CD14-positive monocyte (primary cell): ENCODE data around the gene SNX1. TPM values are rescaled to one million over a fixed set of nuclear protein-coding genes. Genes with fewer than 3 reads are reported as not detected.

Source experiments
- DNase-seq, 3 donors: peaks; one replicate each; pipeline ENCODE4 v3.0.0-alpha.2; 2011 to 2022
- H2AFZ ChIP-seq: 2 replicates; pipeline ENCODE4 v1.6.0; 2012; ENCODE audit warnings: mild to moderate bottlenecking, low read depth, low read length, inconsistent platforms; ENCODE audit not compliant: insufficient read depth, poor library complexity, severe bottlenecking
- H3K27ac ChIP-seq, 2 donors: 1 replicate in 1 of 2; 2 replicates in 1 of 2; pipeline ENCODE4 v1.5.1; 2012 to 2013; ENCODE audit warnings: low read length in 2 of 2, control low read depth in 1 of 2, inconsistent platforms in 1 of 2, low read depth in 1 of 2, mild to moderate bottlenecking in 1 of 2
- H3K27me3 ChIP-seq, 2 donors: one replicate each; pipeline versions ENCODE4 v1.6.0 to v1.6.1; 2011 to 2013; ENCODE audit warnings: low read length in 2 of 2; ENCODE audit not compliant: control insufficient read depth in 2 of 2, insufficient read depth in 2 of 2
- H3K36me3 ChIP-seq, 2 donors: replicated peaks in 1 of 2; 1 replicate in 1 of 2; 2 replicates in 1 of 2; pipeline versions ENCODE4 v1.5.1 to v1.6.1; 2012 to 2013; ENCODE audit warnings: low read length in 2 of 2, control low read depth in 1 of 2, inconsistent platforms in 1 of 2, mild to moderate bottlenecking in 1 of 2; ENCODE audit not compliant: insufficient read depth in 2 of 2, control insufficient read depth in 1 of 2
- H3K4me1 ChIP-seq, 2 donors: 1 replicate in 1 of 2; 2 replicates in 1 of 2; pipeline versions ENCODE4 v1.5.1 to v1.6.1; 2012 to 2013; ENCODE audit warnings: low read length in 2 of 2, control low read depth in 1 of 2, inconsistent platforms in 1 of 2, mild to moderate bottlenecking in 1 of 2, moderate library complexity in 1 of 2; ENCODE audit not compliant: insufficient read depth in 2 of 2, control insufficient read depth in 1 of 2
- H3K4me2 ChIP-seq: replicated peaks from 2 replicates; pipeline ENCODE3; 2012; ENCODE audit warnings: low read length, moderate library complexity, mild to moderate bottlenecking; ENCODE audit not compliant: poor library complexity, severe bottlenecking; ENCODE audit errors: extremely low read depth
- H3K4me3 ChIP-seq, 3 experiments: fragments of 200-600 bp in 1 of 3; sonication (generic) in 1 of 3; replicated peaks in 1 of 3; 1 replicate in 2 of 3; 2 replicates in 1 of 3; pipeline ENCODE4 v1.5.1; 2011 to 2013; ENCODE audit warnings: low read length in 3 of 3, mild to moderate bottlenecking in 3 of 3, control low read depth in 2 of 3, low read depth in 2 of 3, inconsistent platforms in 1 of 3, moderate library complexity in 1 of 3
- H3K79me2 ChIP-seq: 2 replicates; pipeline ENCODE4 v1.6.0; 2012; ENCODE audit warnings: mild to moderate bottlenecking, control low read depth, inconsistent platforms, low read length, moderate library complexity; ENCODE audit not compliant: insufficient read depth
- H3K9ac ChIP-seq: 2 replicates; pipeline ENCODE4 v1.6.0; 2017; ENCODE audit warnings: low read length, mild to moderate bottlenecking; ENCODE audit not compliant: insufficient read depth, poor library complexity, severe bottlenecking
- H3K9me3 ChIP-seq, 2 donors: replicated peaks in 1 of 2; 1 replicate in 1 of 2; 2 replicates in 1 of 2; pipeline versions ENCODE4 v1.5.1 to v1.6.1; 2012 to 2013; ENCODE audit warnings: low read length in 2 of 2, control low read depth in 1 of 2; ENCODE audit not compliant: control insufficient read depth in 1 of 2, insufficient read depth in 1 of 2
- H4K20me1 ChIP-seq: 2 replicates; pipeline ENCODE4 v1.6.0; 2012; ENCODE audit warnings: mild to moderate bottlenecking, low read length, control low read depth, moderate library complexity; ENCODE audit not compliant: insufficient read depth
- H3K27ac Mint-ChIP-seq, 7 donors: one replicate each; pipeline ENCODE4 v1.8.0; 2020; ENCODE audit warnings: mild to moderate bottlenecking in 7 of 7, mixed read lengths in 7 of 7, moderate library complexity in 6 of 7, inconsistent platforms in 2 of 7
- H3K27me3 Mint-ChIP-seq, 3 donors: one replicate each; pipeline ENCODE4 v1.8.0; 2021 to 2022; ENCODE audit warnings: low read depth in 3 of 3, mild to moderate bottlenecking in 3 of 3, mixed read lengths in 3 of 3, moderate library complexity in 3 of 3, inconsistent platforms in 1 of 3
- H3K36me3 Mint-ChIP-seq, 2 donors: one replicate each; pipeline ENCODE4 v1.8.0; 2020; ENCODE audit warnings: mixed read lengths in 2 of 2, inconsistent platforms in 1 of 2, mild to moderate bottlenecking in 1 of 2
- H3K4me1 Mint-ChIP-seq: one replicate; pipeline ENCODE4 v1.8.0; 2020; ENCODE audit warnings: mild to moderate bottlenecking, mixed read lengths
- H3K4me3 Mint-ChIP-seq, 2 donors: one replicate each; pipeline ENCODE4 v1.8.0; 2020; ENCODE audit warnings: mild to moderate bottlenecking in 2 of 2, mixed read lengths in 2 of 2, moderate library complexity in 1 of 2
- H3K9me3 Mint-ChIP-seq, 7 donors: one replicate each; pipeline ENCODE4 v1.8.0; 2020 to 2022; ENCODE audit warnings: mixed read lengths in 7 of 7, mild to moderate bottlenecking in 6 of 7, moderate library complexity in 6 of 7, inconsistent platforms in 2 of 7
- CTCF ChIP-seq: fragments of 200-600 bp; IDR thresholded peaks from one replicate; pipeline ENCODE4 v1.8.0; 2022; ENCODE audit warnings: antibody characterized with exemption, mild to moderate bottlenecking
- WGBS: methylation state at CpG from one replicate; pipeline ENCODE4 v1.1.5; 2013; ENCODE audit warnings: missing lambda C conversion rate; ENCODE audit not compliant: insufficient coverage; 5-methylcytosine and 5-hydroxymethylcytosine counted together
- intact Hi-C, 2 donors: fragments of 100-400 bp; cut with micrococcal nuclease; formaldehyde crosslinking; loops; one replicate each; pipeline versions ENCODE4 v1.15.0 to v1.15.1; 2023
- polyA plus RNA-seq, 3 donors: library from polyadenylated mRNA; depleted of rRNA in 1 of 3; unstranded in 2 of 3; stranded (reverse) in 1 of 3; fragments of 300-500 nt in 2 of 3; fragments of >200 nt in 1 of 3; fragmentation: Illumina TruSeq in 2 of 3; gene quantifications; 1 replicate in 2 of 3; 2 replicates in 1 of 3; pipeline ENCODE4 v1.2.3, GENCODE V29; 2012 to 2021

The SNX1 gene
- polyA plus RNA-seq, 3 donors, result 104 to 115 (median 115) TPM

GRCh38 chr15:64082757-64083156 lies 13.0 kb upstream of the SNX1 start:
- Histone ChIP-seq H3K9me3 (no peaks in the 10 kb centered on the region), H2AFZ (no peak overlapping the region), H3K27ac (no peak overlapping the region), H3K4me2 (no peak overlapping the region), H3K9ac (no peak overlapping the region), H3K4me3 (no peak overlapping the region), H3K27me3 (no peaks in the 10 kb centered on the region), H3K4me1 (no peaks in the 10 kb centered on the region), H3K36me3 (peaks cover 38 to 67% of the 10 kb centered on the region in 2 donors), H4K20me1 (peaks cover 29% of the 10 kb centered on the region), H3K79me2 (peaks cover 54% of the 10 kb centered on the region)
- Mint-ChIP-seq H3K27me3 (peaks cover 0 to 1% (median 0%) of the 10 kb centered on the region in 3 donors), H3K4me1 (peaks cover 1% of the 10 kb centered on the region), H3K4me3 (no peak overlapping the region), H3K27ac (no peak overlapping the region), H3K36me3 (peaks cover 37 to 64% of the 10 kb centered on the region in 2 donors), H3K9me3 (peaks cover 0 to 2% (median 0%) of the 10 kb centered on the region in 7 donors)
- TF ChIP-seq CTCF, result no peak
- no peak for DNase-seq
- WGBS, result 100% methylated on average over 1 of the region's 3 CpGs
- intact Hi-C loops, result no loop called here

GRCh38 chr15:64089543-64090280 lies 6.1 kb upstream of the SNX1 start:
- Histone ChIP-seq H3K27ac (peak overlapping the region; percentile 91 to 93), H3K9ac (peak overlapping the region; percentile 51), H4K20me1 (no peaks in the 10 kb centered on the region), H3K79me2 (peaks cover 69% of the 10 kb centered on the region), H3K9me3 (no peaks in the 10 kb centered on the region), H3K36me3 (peaks cover 16 to 19% of the 10 kb centered on the region in 2 donors), H3K4me3 (peak overlapping the region in 1 of 3 experiments; percentile 51), H3K4me1 (peaks cover 59 to 62% of the 10 kb centered on the region in 2 donors), H3K27me3 (no peaks in the 10 kb centered on the region), H2AFZ (peak overlapping the region; percentile 34), H3K4me2 (peak overlapping the region; percentile 68)
- peaks cover 0 to 3% (median 0%) of the 10 kb centered on the region in 7 donors for H3K9me3 Mint-ChIP-seq
- 91% methylated on average over 4 of the region's 12 CpGs for WGBS
- intact Hi-C loops, result loop anchor here in 1 of 2 donors (5.0 kb wide), 1 partner anchor 73 kb away; the partner anchor contains the start of gene PPIB
- H3K27me3 Mint-ChIP-seq, result no peaks in the 10 kb centered on the region
- peak; percentile 84 to 90 (median 86) for DNase-seq
- H3K27ac Mint-ChIP-seq, result peak overlapping the region; percentile 92 to 96 (median 94)
- TF ChIP-seq CTCF, result no peak
- peak overlapping the region; percentile 27 to 62 for H3K4me3 Mint-ChIP-seq
- peaks cover 52% of the 10 kb centered on the region for H3K4me1 Mint-ChIP-seq
- H3K36me3 Mint-ChIP-seq, result peaks cover 18 to 32% of the 10 kb centered on the region in 2 donors
